Activated CD8-positive, alpha-beta T cell treated with anti-CD3 and anti-CD28 coated beads, Interleukin-2, amount 10 ng/mL, durations not matched to agents 7 days and 5 days (primary cell): Measurements from ENCODE around the gene CCNY. TPM values are rescaled to one million over a fixed set of nuclear protein-coding genes. Genes with fewer than 3 reads are reported as not detected.
"Not testable (repeated sequence)": the region's sequence is repeated elsewhere in the genome, so short reads cannot be mapped to it uniquely, and the experiment has no call there.

ENCODE experiments used
- ATAC-seq: fragments of 150-1000 bp; cut with Tn5 transposase; one replicate; pipeline ENCODE4 v1.10.0; 2021; ENCODE audit warnings: moderate library complexity
- CTCF ChIA-PET: fragments of 350-600 bp; sonication (Branson Sonifier 250); formaldehyde crosslinking; loops from one replicate; lab custom pipeline; 2021; ENCODE audit warnings: antibody characterized with exemption; lab: Charles Lee
- POLR2A ChIA-PET: fragments of 350-600 bp; sonication (Branson Sonifier 250); formaldehyde crosslinking; loops from one replicate; lab custom pipeline; 2021; ENCODE audit warnings: antibody characterized with exemption; lab: Charles Lee
- DNase-seq: peaks from one replicate; pipeline ENCODE4 v3.0.0-alpha.2; 2020
- H3K27ac Mint-ChIP-seq: one replicate; pipeline ENCODE4 v1.8.0; 2021; ENCODE audit warnings: mild to moderate bottlenecking, mixed read lengths
- H3K27me3 Mint-ChIP-seq: one replicate; pipeline ENCODE4 v1.8.0; 2021; ENCODE audit warnings: low read depth, mixed read lengths
- H3K36me3 Mint-ChIP-seq: one replicate; pipeline ENCODE4 v1.8.0; 2021; ENCODE audit warnings: low read depth, mixed read lengths
- H3K4me1 Mint-ChIP-seq: one replicate; pipeline ENCODE4 v1.8.0; 2021; ENCODE audit warnings: low read depth, mixed read lengths
- H3K4me3 Mint-ChIP-seq: one replicate; pipeline ENCODE4 v1.8.0; 2021; ENCODE audit warnings: mild to moderate bottlenecking, mixed read lengths
- H3K9me3 Mint-ChIP-seq: one replicate; pipeline ENCODE4 v1.8.0; 2022; ENCODE audit warnings: mixed read lengths; ENCODE audit not compliant: insufficient read depth
- total RNA-seq, 2 experiments: library from RNA; stranded (reverse); gene quantifications; one replicate each; pipeline ENCODE4 v1.2.3, GENCODE V29; 2021

Gene CCNY
- total RNA-seq, 2 experiments from 2014 or later: 55.6 to 64.1 TPM

DNA sequence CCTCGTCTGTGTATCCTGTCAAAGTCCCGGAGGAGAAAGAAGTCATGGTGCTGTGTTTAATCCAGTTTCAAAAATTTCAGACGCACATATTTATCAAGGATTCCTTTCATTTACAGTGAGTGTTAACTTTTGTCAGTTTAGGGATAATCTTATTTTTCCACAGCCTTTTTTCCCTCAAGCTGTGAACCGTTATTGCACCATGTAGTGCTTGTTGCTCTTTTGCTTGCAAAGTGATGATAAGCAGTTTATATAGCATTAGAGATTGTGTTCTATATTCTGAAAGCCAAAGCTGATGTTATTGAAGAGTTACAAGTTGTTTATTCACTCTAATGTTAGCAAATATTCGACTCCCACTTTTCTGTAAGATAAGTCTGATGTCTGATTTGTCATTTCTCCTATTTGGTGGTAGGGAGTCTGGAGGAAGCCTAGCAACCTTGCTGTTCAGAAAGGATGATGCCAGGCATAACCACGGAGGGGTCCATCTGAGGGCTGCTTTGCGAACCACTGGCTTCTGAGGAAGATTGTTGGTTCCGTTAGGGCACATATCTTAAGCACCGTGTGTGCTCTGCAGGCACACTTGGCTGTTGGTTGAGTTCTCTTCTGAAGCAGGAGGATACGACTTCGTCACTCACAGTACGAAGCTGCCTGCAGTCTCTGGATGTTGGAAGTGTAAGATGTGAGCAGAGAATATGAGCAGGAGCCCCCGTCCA is 11.7 kb downstream of the CCNY start:
- POLR2A ChIA-PET: interaction anchor here (0.8 kb wide), 1 partner anchor 222 kb away, joined by 3 read pairs; no protein-coding TSS in a partner anchor
- Mint-ChIP-seq H3K27ac (no peak overlapping the region), H3K9me3 (no peaks in the 10 kb centered on the region), H3K27me3 (no peaks in the 10 kb centered on the region), H3K4me3 (no peak overlapping the region), H3K36me3 (peaks cover 11% of the 10 kb centered on the region), H3K4me1 (peaks cover 59% of the 10 kb centered on the region)
- CTCF ChIA-PET: interaction anchor here (0.8 kb wide), 1 partner anchor 8 kb away, joined by 3 read pairs; no protein-coding TSS in a partner anchor
- ATAC-seq (no peak), DNase-seq (no peak)

DNA sequence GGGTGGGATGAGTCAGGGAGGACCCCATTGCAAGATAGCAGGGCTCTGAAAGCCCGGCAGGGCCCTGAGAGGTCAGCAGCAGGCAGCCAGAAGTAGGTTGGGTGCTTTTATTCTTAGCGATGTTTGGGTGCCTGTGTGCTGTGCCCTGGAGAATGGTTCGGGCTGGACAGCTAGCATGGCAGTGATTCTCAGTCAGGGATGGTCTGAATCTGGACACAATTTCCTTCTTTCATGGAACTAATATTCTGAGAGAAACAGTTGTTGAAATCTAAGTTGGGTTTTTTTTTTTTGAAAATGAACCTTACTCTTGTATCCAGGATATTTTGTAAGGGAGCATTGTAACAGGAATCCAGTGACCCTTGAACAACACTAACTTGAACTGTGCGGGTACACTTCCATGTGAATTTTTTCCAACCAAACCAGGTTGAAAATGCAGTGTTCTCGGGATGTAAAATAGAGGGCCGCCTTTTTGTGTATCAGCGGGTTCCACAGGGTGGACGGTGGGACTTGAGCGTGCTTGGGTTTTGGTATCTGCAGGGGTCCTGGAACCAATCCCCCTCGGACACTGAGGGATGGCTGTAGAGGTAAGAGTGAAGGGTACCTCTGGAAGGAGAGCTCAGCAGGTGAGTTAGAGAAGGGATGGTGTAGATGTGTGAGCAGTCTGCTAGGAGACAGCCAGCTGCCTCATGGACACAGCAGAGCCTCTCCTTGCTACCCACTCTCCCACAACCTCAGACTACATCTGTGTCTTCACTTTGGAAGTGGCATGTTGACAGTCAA is 12.5 kb downstream of the CCNY start:
- H3K4me1 Mint-ChIP-seq: peaks cover 60% of the 10 kb centered on the region
- DNase-seq: no peak
- peaks cover 11% of the 10 kb centered on the region for H3K36me3 Mint-ChIP-seq
- no peak overlapping the region for H3K4me3 Mint-ChIP-seq
- no peak overlapping the region for H3K27ac Mint-ChIP-seq
- no peak for ATAC-seq
- ChIA-PET CTCF (no interaction called here), POLR2A (no interaction called here)
- H3K9me3 Mint-ChIP-seq: no peaks in the 10 kb centered on the region
- no peaks in the 10 kb centered on the region for H3K27me3 Mint-ChIP-seq

DNA sequence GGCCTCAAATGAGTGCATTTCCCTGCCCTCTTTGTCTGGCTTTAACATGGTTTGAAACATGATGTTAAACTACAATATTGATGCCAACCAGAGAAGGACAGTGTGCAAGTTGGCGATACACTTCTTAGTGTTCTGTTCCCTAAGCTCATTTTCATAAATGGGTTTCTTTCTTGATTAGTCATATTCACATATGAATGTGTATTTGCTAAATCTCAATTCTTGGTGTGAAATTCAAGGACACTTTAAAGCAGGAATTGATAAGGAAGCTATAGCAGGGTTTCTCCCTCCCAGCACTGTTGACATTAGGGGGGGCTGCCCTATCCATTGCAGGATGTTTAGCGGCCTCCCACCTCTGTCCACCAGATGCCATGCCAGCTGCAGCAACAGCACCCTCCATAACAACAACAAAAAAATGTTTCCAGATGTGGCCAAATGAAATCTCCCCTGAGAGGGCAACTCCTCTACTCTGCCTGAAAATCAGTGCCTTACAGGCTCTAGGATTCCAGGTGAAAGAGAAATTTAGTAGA is 13.1 kb downstream of the CCNY start:
- H3K4me3 Mint-ChIP-seq: no peak overlapping the region
- DNase-seq: no peak

DNA sequence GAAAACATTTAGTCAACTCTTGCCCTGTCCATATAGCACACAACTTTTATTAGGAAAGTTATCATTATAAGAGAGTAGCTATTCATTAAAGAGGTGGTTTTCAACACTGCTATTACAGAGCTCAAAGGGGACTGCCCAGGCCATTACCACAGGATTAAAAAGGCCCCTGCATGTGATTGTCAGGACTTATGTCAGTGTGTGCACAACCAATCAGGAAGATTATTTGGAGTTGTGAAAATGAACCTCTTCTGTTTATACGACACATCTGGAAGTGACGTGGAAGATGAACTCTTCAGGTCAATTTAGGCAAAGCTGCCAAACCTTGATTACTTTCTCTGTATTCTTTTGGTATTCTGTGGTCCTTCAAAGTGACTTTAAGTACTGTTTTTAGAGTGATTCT is 14.7 kb downstream of the CCNY start:
- H3K4me3 Mint-ChIP-seq: no peak overlapping the region
- no peaks in the 10 kb centered on the region for H3K27me3 Mint-ChIP-seq
- H3K4me1 Mint-ChIP-seq: peaks cover 67% of the 10 kb centered on the region
- ChIA-PET CTCF (interaction anchor here (0.8 to 2.2 kb wide), 5 partner anchors 9 to 212 kb away, joined by 3 to 9 read pairs (median 3); no protein-coding TSS in a partner anchor), POLR2A (interaction anchor here (0.6 to 1.5 kb wide), 2 partner anchors 14 to 49 kb away, joined by 3 to 4 read pairs; no protein-coding TSS in a partner anchor)
- no peaks in the 10 kb centered on the region for H3K9me3 Mint-ChIP-seq
- peaks cover 9% of the 10 kb centered on the region for H3K36me3 Mint-ChIP-seq
- DNase-seq (no peak), ATAC-seq (no peak)
- no peak overlapping the region for H3K27ac Mint-ChIP-seq

More for the DNA sequence above, 13.1 kb downstream of the CCNY start:
- Mint-ChIP-seq H3K9me3 (no peaks in the 10 kb centered on the region), H3K36me3 (peaks cover 11% of the 10 kb centered on the region), H3K4me1 (peaks cover 60% of the 10 kb centered on the region), H3K27me3 (no peaks in the 10 kb centered on the region), H3K27ac (no peak overlapping the region)
- CTCF ChIA-PET: no interaction called here
- ATAC-seq: no peak
- POLR2A ChIA-PET: no interaction called here

DNA sequence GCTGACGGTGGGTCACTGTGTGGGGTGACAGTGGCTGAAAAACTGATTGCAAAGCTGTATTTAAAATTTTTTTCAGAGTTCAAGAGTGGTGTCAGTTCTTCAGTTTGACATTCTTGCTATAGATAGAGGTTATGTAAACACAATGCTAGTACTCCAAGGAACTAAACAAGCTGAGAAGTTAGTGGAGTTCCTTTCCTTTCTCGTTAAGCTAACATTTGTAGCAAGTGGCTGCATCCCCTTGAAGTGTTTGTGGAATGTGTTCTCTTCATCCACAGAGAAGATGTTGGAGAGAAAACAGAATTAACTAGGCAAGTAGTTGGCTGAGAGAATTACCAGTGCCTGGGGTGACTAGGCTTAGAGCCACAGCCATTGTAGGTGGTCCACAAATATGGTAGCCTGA is 15.8 kb downstream of the CCNY start:
- peak overlapping the region; percentile 73 for H3K27ac Mint-ChIP-seq
- no peaks in the 10 kb centered on the region for H3K27me3 Mint-ChIP-seq
- ChIA-PET POLR2A (interaction anchor here (0.7 to 1.5 kb wide), 2 partner anchors 10 to 15 kb away, joined by 3 to 4 read pairs; no protein-coding TSS in a partner anchor), CTCF (interaction anchor here (0.6 to 2.2 kb wide), 6 partner anchors 10 to 226 kb away, joined by 3 to 9 read pairs (median 3); no protein-coding TSS in a partner anchor)
- DNase-seq (no peak), ATAC-seq (no peak)
- no peaks in the 10 kb centered on the region for H3K9me3 Mint-ChIP-seq
- H3K4me1 Mint-ChIP-seq: peaks cover 75% of the 10 kb centered on the region
- H3K36me3 Mint-ChIP-seq: peaks cover 9% of the 10 kb centered on the region
- H3K4me3 Mint-ChIP-seq: peak overlapping the region; percentile 57

DNA sequence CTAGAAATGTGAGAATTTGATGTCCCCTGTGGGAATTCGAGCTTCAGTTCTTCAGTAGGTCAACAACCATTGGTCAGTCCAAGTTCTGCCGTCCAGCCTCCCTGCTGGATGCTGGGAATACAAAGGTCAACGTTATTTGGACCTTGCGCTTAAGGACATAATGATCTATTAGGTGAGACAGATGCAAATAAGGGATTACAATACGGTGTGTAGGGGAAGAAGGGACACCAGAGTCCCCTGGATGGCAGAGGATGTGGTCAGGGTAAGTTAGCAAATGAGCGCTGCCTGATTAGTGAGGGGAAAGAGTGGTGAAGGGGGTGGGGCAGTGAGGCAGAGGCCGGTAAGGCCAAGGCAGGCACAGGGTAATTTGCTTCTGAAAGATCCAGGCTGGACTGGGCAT is 16.2 kb downstream of the CCNY start:
- H3K4me3 Mint-ChIP-seq: peak overlapping the region; percentile 57
- H3K4me1 Mint-ChIP-seq: peaks cover 76% of the 10 kb centered on the region
- peak overlapping the region; percentile 73 for H3K27ac Mint-ChIP-seq
- no peaks in the 10 kb centered on the region for H3K27me3 Mint-ChIP-seq
- ChIA-PET CTCF (interaction anchor here (0.6 to 2.2 kb wide), 6 partner anchors 11 to 227 kb away, joined by 3 to 9 read pairs (median 3); no protein-coding TSS in a partner anchor), POLR2A (no interaction called here)
- DNase-seq (peak; percentile 65), ATAC-seq (peak; percentile 63)
- peaks cover 13% of the 10 kb centered on the region for H3K36me3 Mint-ChIP-seq
- no peaks in the 10 kb centered on the region for H3K9me3 Mint-ChIP-seq

DNA sequence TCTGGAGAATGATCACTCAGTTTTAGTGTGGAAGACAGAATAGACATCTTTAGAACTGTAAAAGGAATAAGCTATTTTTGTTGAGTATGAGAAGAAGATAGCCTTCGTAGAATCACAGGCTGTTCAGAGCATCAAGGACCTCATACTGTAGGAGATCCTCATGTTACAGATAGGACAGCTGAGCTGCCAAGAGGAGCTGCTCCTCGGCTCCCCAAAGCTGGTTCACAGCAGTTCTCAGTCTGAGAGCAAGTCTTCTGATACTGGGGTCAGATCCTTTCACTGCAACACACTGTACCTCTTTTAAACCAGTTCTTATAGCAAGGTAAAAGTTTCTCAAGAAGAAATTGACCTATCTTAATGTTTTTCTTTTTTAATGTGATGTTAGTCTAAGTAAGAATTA is 17.1 kb downstream of the CCNY start:
- H3K4me3 Mint-ChIP-seq: no peak overlapping the region
- no peak for ATAC-seq
- ChIA-PET CTCF (interaction anchor here (0.7 to 1.2 kb wide), 3 partner anchors 10 to 23 kb away, joined by 3 to 5 read pairs (median 3); no protein-coding TSS in a partner anchor), POLR2A (interaction anchor here (0.6 to 1.0 kb wide), 2 partner anchors 31 to 227 kb away, joined by 3 read pairs; partner anchors contain the start of gene CREM)
- no peak for DNase-seq
- H3K9me3 Mint-ChIP-seq: no peaks in the 10 kb centered on the region
- peaks cover 13% of the 10 kb centered on the region for H3K36me3 Mint-ChIP-seq
- H3K27ac Mint-ChIP-seq: no peak overlapping the region
- H3K4me1 Mint-ChIP-seq: peaks cover 77% of the 10 kb centered on the region
- no peaks in the 10 kb centered on the region for H3K27me3 Mint-ChIP-seq

DNA sequence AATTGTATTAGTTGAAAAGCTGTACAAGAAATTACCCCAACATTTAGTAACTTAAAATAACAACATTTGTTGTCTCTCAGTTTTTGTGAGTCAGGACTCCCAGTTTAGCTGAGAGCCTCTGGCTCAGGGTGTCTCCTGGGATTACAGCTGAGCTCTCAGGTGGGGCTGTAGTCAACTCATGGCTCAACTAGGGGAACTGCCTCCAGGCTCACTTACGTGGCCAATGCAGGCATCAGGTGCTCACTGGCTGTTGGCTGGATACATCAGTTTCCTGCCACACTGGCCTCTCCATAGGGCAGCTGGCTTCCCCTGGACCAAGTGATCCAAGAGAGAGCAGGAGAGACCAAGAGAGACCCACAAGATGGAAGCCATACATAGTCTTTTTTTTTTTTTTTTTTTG is 17.5 kb downstream of the CCNY start:
- H3K27ac Mint-ChIP-seq: no peak overlapping the region
- ATAC-seq: no peak
- H3K9me3 Mint-ChIP-seq: no peaks in the 10 kb centered on the region
- POLR2A ChIA-PET: interaction anchor here (0.6 to 1.0 kb wide), 2 partner anchors 31 to 227 kb away, joined by 3 read pairs; partner anchors contain the start of gene CREM
- CTCF ChIA-PET: interaction anchor here (1.1 kb wide), 1 partner anchor 23 kb away, joined by 5 read pairs; no protein-coding TSS in a partner anchor
- peaks cover 79% of the 10 kb centered on the region for H3K4me1 Mint-ChIP-seq
- H3K36me3 Mint-ChIP-seq: peaks cover 13% of the 10 kb centered on the region
- H3K4me3 Mint-ChIP-seq: no peak overlapping the region
- DNase-seq: no peak
- no peaks in the 10 kb centered on the region for H3K27me3 Mint-ChIP-seq

DNA sequence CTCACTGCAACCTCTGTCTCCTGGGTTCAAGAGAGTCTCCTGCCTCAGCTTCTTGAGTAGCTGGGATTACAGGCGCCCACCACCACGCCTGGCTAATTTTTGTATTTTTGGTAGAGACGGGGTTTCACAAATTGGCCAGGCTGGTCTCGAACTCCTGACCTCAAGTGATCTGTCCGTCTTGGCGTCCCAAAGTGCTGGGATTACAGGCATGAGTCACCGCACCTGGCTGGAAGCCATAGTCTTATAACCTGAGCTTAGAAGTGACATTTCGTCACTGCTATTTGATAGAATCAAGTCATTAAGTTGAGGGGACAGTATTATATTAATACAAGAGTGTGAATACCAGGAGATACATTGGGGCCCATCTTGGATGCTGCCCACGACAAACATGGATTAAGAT is 17.9 kb downstream of the CCNY start:
- H3K27me3 Mint-ChIP-seq, DNase-seq, H3K9me3 Mint-ChIP-seq, ATAC-seq, CTCF ChIA-PET, H3K27ac Mint-ChIP-seq, H3K4me3 Mint-ChIP-seq: not testable (repeated sequence)
- POLR2A ChIA-PET: interaction anchor here (0.6 kb wide), 1 partner anchor 30 kb away, joined by 3 read pairs; no protein-coding TSS in a partner anchor
- Mint-ChIP-seq H3K36me3 (peaks cover 13% of the 10 kb centered on the region), H3K4me1 (peaks cover 74% of the 10 kb centered on the region)

DNA sequence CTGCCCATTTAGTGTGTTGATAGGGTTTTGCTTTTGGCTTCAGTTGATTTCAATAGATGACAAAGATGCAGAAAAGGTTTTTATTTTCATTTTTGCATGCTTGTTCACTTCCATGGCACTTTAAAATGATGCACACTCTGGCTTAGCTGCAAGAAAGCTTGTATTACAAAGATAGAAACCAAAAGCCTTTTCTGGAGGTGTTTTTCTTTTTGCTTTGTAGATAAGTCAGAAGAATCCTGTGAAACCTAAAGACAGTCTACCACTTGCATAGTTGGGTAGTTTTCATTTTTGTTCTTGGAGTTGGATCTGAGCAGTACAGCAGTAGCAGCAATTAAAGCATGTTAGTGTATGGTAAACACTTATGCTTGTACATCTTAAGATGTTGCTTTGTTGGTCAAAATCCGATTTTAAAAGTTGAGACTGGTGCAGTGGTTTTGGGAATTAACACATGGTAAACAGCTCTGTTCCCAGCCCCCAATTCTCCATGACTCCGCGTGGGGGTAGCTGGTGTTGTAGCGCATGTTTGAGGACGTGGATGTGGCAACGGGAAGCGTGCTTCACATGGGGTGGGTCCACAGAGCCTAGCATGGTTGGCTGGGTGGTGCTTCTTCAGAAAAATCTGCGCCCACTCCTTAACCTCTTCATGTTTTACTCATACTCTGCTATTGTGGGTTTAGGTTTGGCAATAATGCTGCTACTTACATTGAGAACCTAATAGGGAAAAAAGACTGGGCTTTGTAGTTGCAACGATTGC is 19.8 kb downstream of the CCNY start:
- Mint-ChIP-seq H3K27ac (peak overlapping the region; percentile 23), H3K27me3 (no peaks in the 10 kb centered on the region), H3K4me3 (peak overlapping the region; percentile 1), H3K4me1 (peaks cover 57% of the 10 kb centered on the region), H3K36me3 (peaks cover 12% of the 10 kb centered on the region), H3K9me3 (no peaks in the 10 kb centered on the region)
- DNase-seq (no peak), ATAC-seq (peak; percentile 53)
- ChIA-PET POLR2A (interaction anchor here (1.1 kb wide), 1 partner anchor 160 kb away, joined by 3 read pairs; no protein-coding TSS in a partner anchor), CTCF (interaction anchor here (0.7 to 0.9 kb wide), 2 partner anchors 9 to 160 kb away, joined by 3 to 4 read pairs; no protein-coding TSS in a partner anchor)

DNA sequence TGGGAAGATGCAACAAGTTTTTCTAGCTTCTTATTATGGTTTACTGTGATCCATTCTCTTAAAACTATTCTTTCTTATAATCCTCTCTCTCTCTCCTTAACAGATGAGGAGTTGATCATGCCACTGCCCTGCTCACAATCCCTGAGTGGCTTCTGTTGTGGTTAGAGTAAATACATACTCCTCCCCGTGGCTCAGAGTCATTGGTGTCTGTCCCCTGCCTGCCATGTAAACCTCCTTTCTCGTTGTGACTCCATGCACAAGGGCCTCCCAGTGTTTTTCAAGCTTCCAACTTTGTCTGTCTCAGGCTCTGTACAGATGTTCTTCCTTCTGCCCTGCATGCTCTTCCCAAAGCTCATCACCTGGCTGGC is 20.4 kb downstream of the CCNY start:
- H3K4me1 Mint-ChIP-seq: peaks cover 53% of the 10 kb centered on the region
- peak overlapping the region; percentile 48 for H3K27ac Mint-ChIP-seq
- no peaks in the 10 kb centered on the region for H3K9me3 Mint-ChIP-seq
- no peak for DNase-seq
- no peaks in the 10 kb centered on the region for H3K27me3 Mint-ChIP-seq
- H3K4me3 Mint-ChIP-seq: no peak overlapping the region
- ChIA-PET POLR2A (no interaction called here), CTCF (no interaction called here)
- peak; percentile 58 for ATAC-seq
- peaks cover 12% of the 10 kb centered on the region for H3K36me3 Mint-ChIP-seq
